Measurements from ENCODE around the gene CACNA2D4. TPM values are rescaled to one million over a fixed set of nuclear protein-coding genes. Genes with fewer than 3 reads are reported as not detected.

Gene CACNA2D4
- total and polyA plus RNA-seq, 7 donors = 2.8 to 5.8 (median 3.6) TPM

DNA sequence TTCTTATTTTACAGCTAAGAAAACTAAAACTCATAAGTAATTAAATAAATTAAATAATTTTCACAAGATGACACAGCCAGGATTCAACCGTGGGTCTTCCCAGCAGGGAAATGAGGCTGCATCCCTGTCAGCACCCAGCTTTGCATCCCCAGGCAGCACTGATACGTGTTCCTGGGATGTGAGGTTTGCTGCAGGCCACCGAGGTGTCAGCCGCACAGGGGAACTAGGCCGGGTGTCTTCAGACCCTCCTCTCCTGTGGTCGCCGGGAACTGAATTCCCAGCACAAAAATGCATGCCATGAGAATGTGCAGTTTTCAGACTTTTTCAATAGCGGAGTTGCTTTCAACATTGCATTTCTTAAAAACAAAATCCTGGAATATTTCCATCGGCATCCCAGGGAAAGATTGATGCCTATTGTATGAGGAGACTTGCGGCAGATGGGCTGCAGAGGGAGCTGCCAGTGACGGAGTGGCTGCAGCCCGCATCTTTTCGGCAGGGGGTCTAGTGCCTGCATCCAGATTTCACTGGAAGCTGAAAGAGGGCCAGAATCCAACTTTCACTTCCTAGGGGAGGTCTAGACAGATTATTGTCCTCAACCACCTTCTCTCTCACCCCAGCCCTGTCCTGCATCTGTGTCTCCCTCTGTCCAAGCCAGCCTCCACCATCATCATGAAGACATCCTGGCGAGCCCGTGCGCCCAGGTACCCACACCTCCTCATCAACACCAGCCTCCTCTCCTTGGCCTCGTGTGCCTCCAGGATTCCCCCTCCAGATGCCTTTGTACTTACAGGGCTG is 85.5 kb downstream of the CACNA2D4 start:
- no peaks in the 10 kb centered on the region for H3K4me1 ChIP-seq
- H3K36me3 ChIP-seq = no peaks in the 10 kb centered on the region
- no peaks in the 10 kb centered on the region for H3K9me3 ChIP-seq
- peak; percentile 30 for DNase-seq
- 78 to 80% methylated on average over 17 of the region's 17 CpGs for WGBS, 2 donors
- intact Hi-C loops (cut with DNase I) = no loop called here
- no peak for TF ChIP-seq EP300 (IDR thresholded peaks at IDR 0.05)
- TF ChIP-seq POLR2A (IDR thresholded peaks at IDR 0.05) = no peak
- TF ChIP-seq, protein P1, sequence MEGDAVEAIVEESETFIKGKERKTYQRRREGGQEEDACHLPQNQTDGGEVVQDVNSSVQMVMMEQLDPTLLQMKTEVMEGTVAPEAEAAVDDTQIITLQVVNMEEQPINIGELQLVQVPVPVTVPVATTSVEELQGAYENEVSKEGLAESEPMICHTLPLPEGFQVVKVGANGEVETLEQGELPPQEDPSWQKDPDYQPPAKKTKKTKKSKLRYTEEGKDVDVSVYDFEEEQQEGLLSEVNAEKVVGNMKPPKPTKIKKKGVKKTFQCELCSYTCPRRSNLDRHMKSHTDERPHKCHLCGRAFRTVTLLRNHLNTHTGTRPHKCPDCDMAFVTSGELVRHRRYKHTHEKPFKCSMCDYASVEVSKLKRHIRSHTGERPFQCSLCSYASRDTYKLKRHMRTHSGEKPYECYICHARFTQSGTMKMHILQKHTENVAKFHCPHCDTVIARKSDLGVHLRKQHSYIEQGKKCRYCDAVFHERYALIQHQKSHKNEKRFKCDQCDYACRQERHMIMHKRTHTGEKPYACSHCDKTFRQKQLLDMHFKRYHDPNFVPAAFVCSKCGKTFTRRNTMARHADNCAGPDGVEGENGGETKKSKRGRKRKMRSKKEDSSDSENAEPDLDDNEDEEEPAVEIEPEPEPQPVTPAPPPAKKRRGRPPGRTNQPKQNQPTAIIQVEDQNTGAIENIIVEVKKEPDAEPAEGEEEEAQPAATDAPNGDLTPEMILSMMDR (IDR thresholded peaks at IDR 0.05) = no peak
- TF ChIP-seq POLR2AphosphoS5 (IDR thresholded peaks at IDR 0.05) = no peak
- H3K4me3 ChIP-seq = no peak overlapping the region
- H3K27me3 ChIP-seq = peaks cover 0 to 12% (median 2%) of the 10 kb centered on the region in 3 donors
- H3K27ac ChIP-seq = no peak overlapping the region

DNA sequence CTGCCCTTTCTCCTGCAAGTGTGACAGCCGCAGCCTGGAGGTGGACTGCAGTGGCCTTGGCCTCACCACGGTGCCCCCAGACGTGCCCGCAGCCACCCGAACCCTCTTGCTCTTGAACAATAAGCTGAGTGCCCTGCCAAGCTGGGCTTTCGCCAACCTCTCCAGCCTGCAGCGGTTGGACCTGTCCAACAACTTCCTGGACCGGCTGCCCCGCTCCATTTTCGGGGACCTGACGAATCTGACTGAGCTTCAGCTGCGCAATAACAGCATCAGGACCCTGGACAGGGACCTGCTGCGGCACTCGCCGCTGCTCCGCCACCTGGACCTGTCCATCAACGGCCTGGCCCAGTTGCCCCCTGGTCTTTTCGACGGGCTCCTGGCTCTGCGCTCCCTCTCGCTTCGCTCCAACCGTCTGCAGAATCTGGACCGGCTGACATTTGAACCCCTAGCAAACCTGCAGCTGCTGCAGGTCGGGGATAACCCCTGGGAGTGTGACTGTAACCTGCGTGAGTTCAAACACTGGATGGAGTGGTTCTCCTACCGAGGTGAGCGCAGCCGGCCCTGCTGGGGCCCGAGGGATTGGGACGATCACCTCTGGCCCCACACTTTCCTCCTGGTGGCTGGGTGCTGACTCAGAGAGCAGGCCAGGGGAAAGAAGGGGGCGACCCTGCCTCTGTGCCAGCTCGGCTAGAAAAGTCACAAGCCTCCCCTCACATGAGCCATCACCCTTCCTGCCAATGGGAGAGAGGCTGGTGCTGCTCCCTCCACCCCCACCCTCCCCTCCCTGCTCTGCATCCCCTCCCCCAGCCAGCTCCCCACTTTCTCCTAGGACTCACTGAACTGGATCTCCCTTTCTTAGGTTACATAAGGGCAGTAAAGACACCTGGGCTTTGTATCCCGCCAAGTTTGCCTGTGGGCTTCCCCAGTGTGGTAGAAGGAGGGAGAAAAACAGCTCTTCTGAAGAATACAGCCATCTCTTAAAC is 87.2 kb downstream of the CACNA2D4 start:
- WGBS, 2 donors = 8 to 12% methylated on average over 34 of the region's 34 CpGs
- Histone ChIP-seq H3K4me3 (no peak overlapping the region), H3K9me3 (no peaks in the 10 kb centered on the region), H3K4me1 (no peaks in the 10 kb centered on the region), H3K27ac (no peak overlapping the region), H3K27me3 (peaks cover 0 to 12% (median 2%) of the 10 kb centered on the region in 3 donors), H3K36me3 (no peaks in the 10 kb centered on the region)
- DNase-seq = peak; percentile 70
- no peak for TF ChIP-seq POLR2A (IDR thresholded peaks at IDR 0.05)
- TF ChIP-seq POLR2AphosphoS5 (IDR thresholded peaks at IDR 0.05) = no peak
- TF ChIP-seq, protein P1 (IDR thresholded peaks at IDR 0.05) = no peak
- no peak for TF ChIP-seq EP300 (IDR thresholded peaks at IDR 0.05)
- intact Hi-C loops (cut with DNase I) = no loop called here

DNA sequence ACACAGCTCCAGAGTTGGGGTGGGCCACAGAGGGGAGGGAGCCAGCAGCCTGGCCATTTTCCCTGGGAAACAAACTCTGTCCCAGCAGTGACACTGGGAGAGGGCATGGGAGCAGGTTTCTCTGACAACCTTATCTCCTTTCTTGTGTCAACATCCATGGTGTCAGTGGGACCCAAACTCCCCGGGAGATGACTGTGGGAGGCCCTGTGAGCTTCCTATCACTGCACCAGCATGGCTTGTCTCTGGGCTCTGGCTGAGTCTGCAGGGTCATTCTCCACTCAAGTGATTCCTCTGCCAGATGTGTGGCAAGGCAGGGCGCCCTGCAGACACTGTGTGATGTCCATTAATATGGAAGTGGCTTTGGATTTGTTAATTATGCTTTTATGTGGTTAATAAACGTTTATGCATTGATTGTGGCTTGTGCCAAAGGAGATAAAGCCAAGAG is 88.0 kb downstream of the CACNA2D4 start:
- intact Hi-C loops (cut with DNase I) = no loop called here
- DNase-seq = peak; percentile 48
- no peak overlapping the region for H3K27ac ChIP-seq
- 26 to 37% methylated on average over 3 of the region's 3 CpGs for WGBS, 2 donors
- no peak overlapping the region for H3K4me3 ChIP-seq
- H3K36me3 ChIP-seq = no peaks in the 10 kb centered on the region
- no peaks in the 10 kb centered on the region for H3K4me1 ChIP-seq
- TF ChIP-seq, protein P1 (IDR thresholded peaks at IDR 0.05) = no peak
- TF ChIP-seq POLR2A (IDR thresholded peaks at IDR 0.05) (no peak), POLR2AphosphoS5 (IDR thresholded peaks at IDR 0.05) (no peak), EP300 (IDR thresholded peaks at IDR 0.05) (no peak)
- no peaks in the 10 kb centered on the region for H3K9me3 ChIP-seq
- H3K27me3 ChIP-seq = peaks cover 0 to 12% (median 2%) of the 10 kb centered on the region in 3 donors

DNA sequence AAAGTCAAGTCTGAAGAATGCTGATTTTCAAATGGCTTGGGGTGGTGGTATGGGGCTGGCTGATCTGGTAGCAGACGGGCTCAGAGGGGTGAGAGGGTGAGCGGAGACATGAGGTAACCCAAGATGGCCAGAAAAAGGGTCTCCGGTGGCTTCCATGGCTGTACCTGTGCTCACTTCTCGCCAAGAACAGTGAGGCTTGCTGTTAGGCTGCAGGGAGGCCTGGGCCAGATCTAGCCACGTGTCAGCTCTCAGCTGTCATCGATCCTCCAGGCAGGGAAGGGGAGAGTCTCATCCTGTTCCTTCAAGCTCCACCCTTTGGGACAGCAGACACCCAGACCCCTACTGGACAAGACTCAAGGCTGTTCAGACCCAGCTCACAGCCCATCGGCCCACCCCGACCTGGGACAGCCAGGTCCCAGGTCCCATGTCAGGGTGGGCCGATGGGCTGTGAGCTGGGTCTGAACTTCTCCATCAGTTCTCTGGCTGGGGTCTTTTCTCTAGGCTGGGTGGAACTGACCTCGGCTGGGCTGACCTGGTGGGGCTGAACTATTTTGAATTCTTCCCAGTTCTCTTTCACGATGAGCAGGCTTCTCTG is 89.0 kb downstream of the CACNA2D4 start:
- no peaks in the 10 kb centered on the region for H3K36me3 ChIP-seq
- no peaks in the 10 kb centered on the region for H3K4me1 ChIP-seq
- no peak overlapping the region for H3K4me3 ChIP-seq
- H3K27ac ChIP-seq = no peak overlapping the region
- DNase-seq = peak; percentile 40
- H3K27me3 ChIP-seq = peaks cover 0 to 14% (median 2%) of the 10 kb centered on the region in 3 donors
- no peak for TF ChIP-seq POLR2A (IDR thresholded peaks at IDR 0.05)
- TF ChIP-seq, protein P1 (IDR thresholded peaks at IDR 0.05) = no peak
- TF ChIP-seq EP300 (IDR thresholded peaks at IDR 0.05) = no peak
- TF ChIP-seq POLR2AphosphoS5 (IDR thresholded peaks at IDR 0.05) = no peak
- intact Hi-C loops (cut with DNase I) = no loop called here
- no peaks in the 10 kb centered on the region for H3K9me3 ChIP-seq
- 79 to 82% methylated on average over 11 of the region's 11 CpGs for WGBS, 2 donors

Measured in sigmoid colon (tissue), 7 donors.